GM12878 (cell line): ENCODE results near the gene DDX39A. TPM values are rescaled to one million over a fixed set of nuclear protein-coding genes. Genes with fewer than 3 reads are reported as not detected.

ENCODE experiments used
- ATAC-seq: fragments of 200-7000 bp; cut with Tn5 transposase; 3 replicates; pipeline ENCODE4 v1.9.1; 2020; ENCODE audit warnings: mild to moderate bottlenecking, moderate library complexity
- BruUV-seq: library from RNA; stranded (reverse); fragments of 400-500 nt; replicated peaks from 2 replicates; lab custom pipeline; 2021; lab: Mats Ljungman, UMichigan
- CTCF ChIA-PET: fragments of 300-600 bp; sonication (Branson Sonifier 250); formaldehyde crosslinking; extraction: SDS; loops from one replicate; lab custom pipeline; 2021; ENCODE audit warnings: inconsistent platforms; lab: Yijun Ruan, JAX
- POLR2A ChIA-PET: fragments of 350-600 bp; formaldehyde crosslinking; extraction: SDS; loops from one replicate; lab custom pipeline; 2021; ENCODE audit warnings: inconsistent platforms; lab: Charles Lee
- RAD21 ChIA-PET: fragments of 300-600 bp; sonication (Branson Sonifier 250); formaldehyde crosslinking; loops from one replicate; lab custom pipeline; 2023; ENCODE audit warnings: antibody characterized with exemption; ENCODE audit not compliant: unreplicated experiment; lab: Charles Lee
- SMC1A ChIA-PET: fragments of 300-600 bp; sonication (Branson Sonifier 250); formaldehyde crosslinking; loops from one replicate; lab custom pipeline; 2023; ENCODE audit not compliant: unreplicated experiment, uncharacterized antibody; lab: Charles Lee
- DNase-seq: peaks from one replicate; pipeline ENCODE4 v3.0.0-alpha.2; 2011; ENCODE audit warnings: low read depth, low spot score
- FAIRE-seq: peaks from 3 replicates; lab custom pipeline; 2011; peaks lifted over from hg19 to GRCh38; lab: Jason Lieb, UNC
- H2AFZ ChIP-seq: 2 replicates; pipeline ENCODE4 v1.6.0; 2011; ENCODE audit warnings: low read depth, low read length, control low read depth; ENCODE audit not compliant: control insufficient read depth
- H3K27ac ChIP-seq: 2 replicates; pipeline ENCODE4 v1.5.1; 2011; ENCODE audit warnings: control low read depth; ENCODE audit not compliant: control insufficient read depth, insufficient read depth
- H3K27me3 ChIP-seq, 2 experiments: replicated peaks in 1 of 2; 2 replicates each; pipeline versions ENCODE4 v1.6.0 to v1.6.1; 2011; ENCODE audit warnings: low read length in 1 of 2; ENCODE audit not compliant: control insufficient read depth in 2 of 2, insufficient read depth in 2 of 2
- H3K36me3 ChIP-seq, 2 experiments: 2 replicates each; pipeline ENCODE4 v1.5.1; 2011; ENCODE audit warnings: low read length in 1 of 2; ENCODE audit not compliant: control insufficient read depth in 2 of 2, insufficient read depth in 2 of 2
- H3K4me1 ChIP-seq: 2 replicates; pipeline ENCODE4 v1.6.1; 2011; ENCODE audit warnings: mild to moderate bottlenecking, low read length, moderate library complexity, mixed read lengths; ENCODE audit not compliant: control insufficient read depth, insufficient read depth
- H3K4me2 ChIP-seq: 2 replicates; pipeline ENCODE4 v1.6.0; 2011; ENCODE audit warnings: control low read depth; ENCODE audit not compliant: control insufficient read depth, insufficient read depth
- H3K4me3 ChIP-seq: fragments of 200-600 bp; sonication (generic); 2 replicates; pipeline ENCODE4 v1.5.1; 2016
- H3K79me2 ChIP-seq: 2 replicates; pipeline ENCODE4 v1.6.0; 2011; ENCODE audit warnings: low read length; ENCODE audit not compliant: control insufficient read depth, insufficient read depth
- H3K9ac ChIP-seq: 2 replicates; pipeline ENCODE4 v1.8.0; 2011; ENCODE audit warnings: low read length, control low read depth, mixed read lengths; ENCODE audit not compliant: control insufficient read depth, insufficient read depth
- H3K9me3 ChIP-seq: replicated peaks from 3 replicates; pipeline ENCODE4 v1.5.1; 2011; ENCODE audit warnings: mild to moderate bottlenecking, low read length; ENCODE audit not compliant: control insufficient read depth, insufficient read depth
- H4K20me1 ChIP-seq: 2 replicates; pipeline ENCODE4 v1.6.0; 2011; ENCODE audit not compliant: control insufficient read depth, insufficient read depth
- E4F1 ChIP-seq: fragments of 450-650 bp; IDR thresholded peaks from 2 replicates; pipeline ENCODE4 v1.6.1; 2018; ENCODE audit warnings: borderline replicate concordance, mild to moderate bottlenecking; ENCODE audit not compliant: partially characterized antibody
- FOXM1 ChIP-seq: IDR thresholded peaks from 2 replicates; pipeline ENCODE4 v1.6.1; 2012; ENCODE audit warnings: low read depth, mild to moderate bottlenecking, inconsistent platforms, low read length, moderate library complexity
- NFYB ChIP-seq: IDR thresholded peaks from 2 replicates; pipeline ENCODE4 v1.6.1; 2011; ENCODE audit warnings: low read depth, mild to moderate bottlenecking, low read length, improper control_type of control experiment, moderate library complexity; ENCODE audit not compliant: insufficient read depth
- RCOR1 ChIP-seq: conservative IDR thresholded peaks from 2 replicates; pipeline ENCODE4 v1.6.1; 2012; ENCODE audit warnings: low read depth, low read length, improper control_type of control experiment
- ZZZ3 ChIP-seq: IDR thresholded peaks from 2 replicates; pipeline ENCODE4 v1.6.1; 2011; ENCODE audit warnings: low read depth; ENCODE audit not compliant: control insufficient read depth, insufficient read length
- WGBS: methylation state at CpG from one replicate; pipeline ENCODE4 v1.1.6; 2016; ENCODE audit warnings: low lambda C conversion rate; ENCODE audit not compliant: insufficient replicate concordance, insufficient coverage; ENCODE audit errors: missing lambda C conversion rate; 5-methylcytosine and 5-hydroxymethylcytosine counted together
- in situ Hi-C: fragments of 300-500 bp; cut with MboI; formaldehyde crosslinking; loops from 9 replicates; pipeline ENCODE4 v1.14.3; 2018; ENCODE audit warnings: mixed read lengths
- intact Hi-C: fragments of 100-400 bp; cut with micrococcal nuclease; formaldehyde crosslinking; loops from one replicate; pipeline ENCODE4 v1.14.2; 2022; ENCODE audit not compliant: unreplicated experiment
- polyA plus RNA-seq, 11 experiments: library from polyadenylated mRNA; depleted of rRNA in 4 of 11; unstranded in 6 of 11; stranded (reverse) in 5 of 11; fragments of >200 nt; fragmentation: Nextera tagmentation in 4 of 11; fragmentation: Illumina TruSeq in 1 of 11; extraction: Ambion mirVana in 4 of 11; extraction: Trizol in 1 of 11; gene quantifications; 1 replicate in 1 of 11; 2 replicates in 10 of 11; pipeline versions ENCODE4 v1.2.1 to v1.2.3, GENCODE V29; 2011 to 2016; ENCODE audit warnings: inconsistent platforms in 2 of 11, missing spikeins in 2 of 11, low read depth in 1 of 11
- total RNA-seq, 4 experiments: library from RNA; depleted of rRNA in 3 of 4; stranded (reverse); fragments of >200 nt in 3 of 4; fragmentation: Illumina TruSeq in 1 of 4; extraction: Trizol in 1 of 4; gene quantifications; 2 replicates each; pipeline versions ENCODE4 v1.2.1 to v1.2.3, GENCODE V29; 2013 to 2021

Gene DDX39A
- total and polyA plus RNA-seq, 10 of the 15 experiments (the other 5 are each of a cell fraction or from before 2014, with no cell fraction given) = 113 to 378 (median 224) TPM

- Histone ChIP-seq H3K4me2 (no peak overlapping the region), H4K20me1 (no peaks in the 10 kb centered on the region; the same call in 1 of the 2 replicates), H3K4me1 (no peaks in the 10 kb centered on the region), H3K79me2 (no peaks in the 10 kb centered on the region), H3K4me3 (no peak overlapping the region), H3K9me3 (no peaks in the 10 kb centered on the region; the same call in 2 of the 3 replicates), H3K27me3 (no peaks in the 10 kb centered on the region), H2AFZ (no peak overlapping the region), H3K9ac (no peak overlapping the region), H3K36me3 (peaks cover 24 to 30% of the 10 kb centered on the region in 2 experiments), H3K27ac (no peak overlapping the region)
- no TSS peak for BruUV-seq
- ChIA-PET CTCF (no interaction called here), POLR2A (no interaction called here), SMC1A (no interaction called here), RAD21 (no interaction called here)
- WGBS = 98% methylated on average over 11 of the region's 19 CpGs
- FAIRE-seq (no peak), ATAC-seq (no peak), DNase-seq (no peak)
- TF ChIP-seq NFYB (no peak), E4F1 (no peak), ZZZ3 (no peak), FOXM1 (no peak), RCOR1 (no peak)
- intact Hi-C loops (no loop called here), in situ Hi-C loops (no loop called here)
Observed at GRCh38 chr19:14450876-14451275, 31.7 kb upstream of the DDX39A start.
